ENCODE data around the gene CANT1. TPM values are rescaled to one million over a fixed set of nuclear protein-coding genes. Genes with fewer than 3 reads are reported as not detected.

CANT1 gene
- total and polyA plus RNA-seq, 2 of the 13 experiments (the other 11 are each of a cell fraction or from before 2014, with no cell fraction given): 34.1 to 42.1 TPM

DNA sequence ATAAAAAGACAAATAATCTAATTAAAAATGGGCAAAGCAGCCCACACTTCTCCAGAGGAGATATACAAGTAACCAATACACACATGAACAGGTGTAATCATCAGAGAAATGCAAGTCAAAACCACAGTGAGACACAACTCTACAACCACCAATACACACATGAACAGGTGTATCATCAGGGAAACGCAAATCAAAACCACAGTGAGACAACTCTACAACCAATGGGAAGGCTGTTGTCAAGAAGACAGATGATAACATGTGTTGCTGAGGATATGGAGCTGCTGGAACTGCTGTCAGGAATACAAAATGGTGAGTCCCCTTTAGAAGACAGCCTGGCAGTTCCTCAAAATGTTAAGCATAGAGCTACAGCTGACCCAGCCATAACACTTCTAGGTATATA is 42.6 kb upstream of the CANT1 start (continued):
- TF ChIP-seq RFXAP (CRISPR knock-in tag; IDR thresholded peaks at IDR 0.05; ENCODE audit: borderline replicate concordance): no peak

- POLR2A ChIA-PET: interaction anchor here (3.9 kb wide), 1 partner anchor 23 kb away, joined by 11 read pairs; the partner anchor contains the start of gene ENGASE
- TF ChIP-seq TAF1 (CRISPR knock-in tag; IDR thresholded peaks at IDR 0.05) (no peak), ZNF788 (CRISPR knock-in tag; IDR thresholded peaks at IDR 0.05; ENCODE audit: borderline replicate concordance) (no peak), CAMTA2 (CRISPR knock-in tag; IDR thresholded peaks at IDR 0.05; ENCODE audit: borderline replicate concordance) (no peak), PAF1 (CRISPR knock-in tag; IDR thresholded peaks at IDR 0.05) (no peak), ZBTB49 (CRISPR knock-in tag; IDR thresholded peaks at IDR 0.05; ENCODE audit: borderline replicate concordance) (no peak), ZSCAN30 (CRISPR knock-in tag; IDR thresholded peaks at IDR 0.05) (no peak), HCFC1 (IDR thresholded peaks at IDR 0.05; ENCODE audit: low read depth, low read length) (no peak), RFX5 (IDR thresholded peaks at IDR 0.05; ENCODE audit: low read depth, low read length) (no peak), HNF1B (CRISPR knock-in tag; IDR thresholded peaks at IDR 0.05) (no peak), ZNF256 (CRISPR knock-in tag; conservative IDR thresholded peaks at IDR 0.05) (no peak)
- TF ChIP-seq, protein P1, sequence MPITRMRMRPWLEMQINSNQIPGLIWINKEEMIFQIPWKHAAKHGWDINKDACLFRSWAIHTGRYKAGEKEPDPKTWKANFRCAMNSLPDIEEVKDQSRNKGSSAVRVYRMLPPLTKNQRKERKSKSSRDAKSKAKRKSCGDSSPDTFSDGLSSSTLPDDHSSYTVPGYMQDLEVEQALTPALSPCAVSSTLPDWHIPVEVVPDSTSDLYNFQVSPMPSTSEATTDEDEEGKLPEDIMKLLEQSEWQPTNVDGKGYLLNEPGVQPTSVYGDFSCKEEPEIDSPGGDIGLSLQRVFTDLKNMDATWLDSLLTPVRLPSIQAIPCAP (CRISPR knock-in tag; IDR thresholded peaks at IDR 0.05; ENCODE audit: low read depth): no peak
Measured at GRCh38 chr17:79051306-79051705, 41.7 kb upstream of the CANT1 start.

More at GRCh38 chr17:79051306-79051705, 41.7 kb upstream of the CANT1 start:
- H3K4me1 ChIP-seq (ENCODE audit: insufficient read depth, low read length): peaks cover 18% of the 10 kb centered on the region
- H3K9ac ChIP-seq (ENCODE audit: insufficient read depth, low read depth, low read length): no peak overlapping the region
- no peak for DNase-seq (ENCODE audit: low spot score)
- CTCF ChIA-PET (ENCODE audit: low intra/inter-chr PET ratio, low total read pairs): no interaction called here
- 41% methylated on average over 6 of the region's 6 CpGs for WGBS (ENCODE audit: low lambda C conversion rate)
- intact Hi-C loops (cut with micrococcal nuclease; ENCODE audit: unreplicated experiment) (no loop called here), in situ Hi-C loops (cut with HindIII; ENCODE audit: extremely low pct_ligation_motif_present, low pct_unique_long_range_greater_than_20kb) (no loop called here)
- no peak overlapping the region for H3K4me2 ChIP-seq (ENCODE audit: low read depth, low read length)
- peaks cover 16 to 56% of the 10 kb centered on the region in 2 experiments for H3K27me3 ChIP-seq (ENCODE audit: control insufficient read depth in 1 of 2, insufficient read depth in 2 of 2, low read length in 2 of 2)
- H4K20me1 ChIP-seq (ENCODE audit: insufficient read depth, low read length): no peaks in the 10 kb centered on the region; the same call in 1 of the 2 replicates
- H2AFZ ChIP-seq (ENCODE audit: low read length): no peak overlapping the region
- no peak for FAIRE-seq
- no peaks in the 10 kb centered on the region for H3K79me2 ChIP-seq (ENCODE audit: insufficient read depth, low read length)
- ATAC-seq: no peak
- H3K27ac ChIP-seq (ENCODE audit: extremely low read length, insufficient read depth, low read length): no peak overlapping the region
- no peaks in the 10 kb centered on the region for H3K36me3 ChIP-seq (replicated peaks in 1 of 2; ENCODE audit: control insufficient read depth in 1 of 2, insufficient read depth in 2 of 2, low read length in 2 of 2)
- BruUV-seq (replicated peaks): no TSS peak
- peaks cover 16% of the 10 kb centered on the region for H3K9me3 ChIP-seq (ENCODE audit: low read length)
- H3K4me3 ChIP-seq (replicated peaks in 1 of 3; ENCODE audit: insufficient read depth in 1 of 3, low read depth in 2 of 3, low read length in 3 of 3): no peak overlapping the region
